Upper lobe of right lung (tissue), 1 donor: ENCODE data around the gene KLHL2. TPM values are rescaled to one million over a fixed set of nuclear protein-coding genes. Genes with fewer than 3 reads are reported as not detected.
"Not testable (repeated sequence)": the region's sequence is repeated elsewhere in the genome, so short reads cannot be mapped to it uniquely, and the experiment has no call there.

Experiments used
- ATAC-seq: fragments of 200-7000 bp; cut with Tn5 transposase; one replicate; pipeline ENCODE4 v1.9.1; 2020; ENCODE audit warnings: mild to moderate bottlenecking, moderate library complexity
- DNase-seq: peaks from one replicate; pipeline ENCODE4 v3.0.0-alpha.2; 2020
- H3K27ac ChIP-seq: fragments of 200-600 bp; one replicate; pipeline ENCODE4 v1.8.0; 2022
- H3K27me3 ChIP-seq: fragments of 200-600 bp; one replicate; pipeline ENCODE4 v1.8.0; 2022; ENCODE audit warnings: mild to moderate bottlenecking
- H3K36me3 ChIP-seq: fragments of 200-600 bp; one replicate; pipeline ENCODE4 v1.8.0; 2022
- H3K4me1 ChIP-seq: fragments of 200-600 bp; one replicate; pipeline ENCODE4 v1.8.0; 2022
- H3K4me3 ChIP-seq: fragments of 200-600 bp; one replicate; pipeline ENCODE4 v1.8.0; 2022; ENCODE audit warnings: mild to moderate bottlenecking
- H3K9me3 ChIP-seq: fragments of 200-600 bp; one replicate; pipeline ENCODE4 v1.8.0; 2022
- CTCF ChIP-seq: fragments of 200-600 bp; IDR thresholded peaks from one replicate; pipeline ENCODE4 v1.8.0; 2022; ENCODE audit warnings: antibody characterized with exemption
- intact Hi-C: fragments of 100-400 bp; cut with DNase I; formaldehyde crosslinking; loops from one replicate; pipeline ENCODE4 v1.11.0; 2022
- long read RNA-seq: library from polyadenylated mRNA; unstranded; transcript quantifications from one replicate; pipeline ENCODE4 v2.0.0, GENCODE V29; 2021
- total RNA-seq: library from RNA; stranded (reverse); fragmentation: NEBNext Ultra II Directional; extraction: Animal tissue kit (Norgen Biotek cat#: 25700); gene quantifications from one replicate; pipeline ENCODE4 v1.2.1, GENCODE V29; 2021
- donor health status: DM: no; HTN: yes; CAD: no; lungs with severe emphysema.

KLHL2 gene, protein sequence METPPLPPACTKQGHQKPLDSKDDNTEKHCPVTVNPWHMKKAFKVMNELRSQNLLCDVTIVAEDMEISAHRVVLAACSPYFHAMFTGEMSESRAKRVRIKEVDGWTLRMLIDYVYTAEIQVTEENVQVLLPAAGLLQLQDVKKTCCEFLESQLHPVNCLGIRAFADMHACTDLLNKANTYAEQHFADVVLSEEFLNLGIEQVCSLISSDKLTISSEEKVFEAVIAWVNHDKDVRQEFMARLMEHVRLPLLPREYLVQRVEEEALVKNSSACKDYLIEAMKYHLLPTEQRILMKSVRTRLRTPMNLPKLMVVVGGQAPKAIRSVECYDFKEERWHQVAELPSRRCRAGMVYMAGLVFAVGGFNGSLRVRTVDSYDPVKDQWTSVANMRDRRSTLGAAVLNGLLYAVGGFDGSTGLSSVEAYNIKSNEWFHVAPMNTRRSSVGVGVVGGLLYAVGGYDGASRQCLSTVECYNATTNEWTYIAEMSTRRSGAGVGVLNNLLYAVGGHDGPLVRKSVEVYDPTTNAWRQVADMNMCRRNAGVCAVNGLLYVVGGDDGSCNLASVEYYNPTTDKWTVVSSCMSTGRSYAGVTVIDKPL
- 44.3 TPM for total RNA-seq
- long read RNA-seq, transcript KLHL2-201 (15 exons, 3,134 nt): major isoform, 59 of 98 reads
- long read RNA-seq, partial matches to known transcripts: 11 of 98 reads
- long read RNA-seq, other reads (novel, unspliced or antisense): 28 of 98 reads

DNA sequence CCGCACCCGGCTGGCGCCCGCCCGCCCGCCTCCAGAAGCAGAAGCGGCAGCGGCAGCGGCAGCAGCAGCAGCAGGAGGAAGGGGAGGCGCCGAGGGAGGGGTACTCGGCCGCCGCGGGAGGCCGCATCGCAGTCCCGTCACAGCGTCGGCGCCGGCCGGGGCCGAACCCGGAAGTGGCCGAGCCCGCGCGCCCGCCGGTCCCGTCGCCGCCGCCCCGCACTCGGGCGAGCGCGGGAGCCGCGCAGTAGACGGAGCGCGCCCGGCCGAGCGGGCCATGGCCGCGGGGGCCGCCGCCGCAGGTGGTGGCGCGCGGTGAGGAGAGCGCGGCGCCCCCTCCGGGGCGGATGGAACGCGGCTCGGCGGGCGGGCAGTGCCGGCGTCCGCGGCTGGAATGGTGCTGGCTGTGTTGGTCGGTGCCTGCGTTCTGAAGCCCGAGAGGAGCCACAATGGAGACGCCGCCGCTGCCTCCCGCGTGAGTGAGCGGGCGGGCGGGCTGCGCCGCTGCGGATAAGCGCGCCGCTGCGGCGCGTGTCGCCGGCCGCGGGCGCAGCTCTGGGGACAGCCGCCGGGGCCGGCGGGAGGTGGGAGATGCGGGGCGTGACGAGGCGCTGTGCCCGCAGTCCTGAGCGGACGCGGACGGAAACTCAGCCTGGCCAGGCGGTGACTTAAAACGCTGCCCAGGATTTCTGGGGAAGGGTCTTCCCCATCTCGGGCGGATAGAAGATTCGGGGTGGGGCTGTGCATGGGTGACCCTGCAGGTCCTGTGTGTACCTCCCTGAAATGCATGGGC lies at the start of gene KLHL2:
KLHL2 (plus strand) TSS at position 131 of the 790 bp plus-strand sequence; CDS start at position 447, 316 bp downstream.
- ATAC-seq (peak; percentile 97), DNase-seq (peak; percentile 93)
- intact Hi-C loops: no loop called here
- peaks cover 20% of the 10 kb centered on the region for H3K4me1 ChIP-seq
- H3K4me3 ChIP-seq: peak within 1 kb of the TSS; percentile 82
- H3K27ac ChIP-seq: peak within 1 kb of the TSS; percentile 89
- no peaks in the 10 kb centered on the region for H3K36me3 ChIP-seq
- H3K9me3 ChIP-seq: no peaks in the 10 kb centered on the region
- H3K27me3 ChIP-seq: no peaks in the 10 kb centered on the region
- no peak for TF ChIP-seq CTCF

DNA sequence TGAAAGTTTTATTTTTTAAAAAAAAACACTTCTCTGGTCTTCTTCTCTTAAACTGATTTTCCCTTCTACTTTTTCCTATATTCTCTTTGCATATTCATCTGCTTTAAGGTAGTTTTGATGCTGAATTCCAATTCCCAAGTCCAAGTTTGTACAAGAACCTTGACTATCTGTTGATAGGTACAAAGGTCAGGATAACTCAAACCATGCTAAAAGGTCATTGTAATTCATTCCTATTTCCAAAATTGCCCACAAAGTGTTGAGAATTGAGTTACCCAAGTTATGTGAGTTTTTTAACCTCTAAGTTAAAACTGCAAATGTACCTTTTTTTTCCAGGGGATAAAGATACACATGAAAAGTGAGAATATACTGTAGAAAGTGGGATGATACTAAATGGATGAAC lies 48.6 kb upstream of the KLHL2 start:
- intact Hi-C loops: no loop called here
- Histone ChIP-seq H3K9me3 (no peaks in the 10 kb centered on the region), H3K27ac (no peak overlapping the region), H3K4me1 (no peaks in the 10 kb centered on the region), H3K27me3 (no peaks in the 10 kb centered on the region), H3K4me3 (no peak overlapping the region), H3K36me3 (no peaks in the 10 kb centered on the region)
- ATAC-seq (no peak), DNase-seq (no peak)
- TF ChIP-seq CTCF: no peak

DNA sequence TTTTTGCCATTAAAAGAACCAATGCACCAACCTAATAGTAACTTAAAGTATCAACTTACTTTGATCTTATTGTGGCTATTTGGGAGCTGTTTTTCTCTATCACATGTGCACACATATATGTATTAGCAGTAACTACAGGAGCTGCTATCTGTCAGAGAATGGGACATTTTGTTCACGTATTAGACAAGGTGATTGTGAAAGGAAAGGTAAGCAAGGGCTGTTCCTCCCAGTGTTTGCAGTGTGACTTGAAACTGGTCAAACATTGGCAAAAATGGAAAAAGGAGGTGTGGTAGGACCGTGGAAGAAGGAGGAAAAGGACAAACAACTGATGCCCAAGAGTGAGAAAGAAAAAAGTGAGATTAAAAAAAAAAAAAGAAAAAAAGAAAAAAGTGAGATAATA lies 43.1 kb upstream of the KLHL2 start:
- Histone ChIP-seq H3K9me3 (no peaks in the 10 kb centered on the region), H3K27ac (no peak overlapping the region), H3K4me3 (no peak overlapping the region), H3K27me3 (no peaks in the 10 kb centered on the region), H3K36me3 (no peaks in the 10 kb centered on the region), H3K4me1 (no peaks in the 10 kb centered on the region)
- TF ChIP-seq CTCF: no peak
- ATAC-seq (no peak), DNase-seq (no peak)
- intact Hi-C loops: no loop called here

DNA sequence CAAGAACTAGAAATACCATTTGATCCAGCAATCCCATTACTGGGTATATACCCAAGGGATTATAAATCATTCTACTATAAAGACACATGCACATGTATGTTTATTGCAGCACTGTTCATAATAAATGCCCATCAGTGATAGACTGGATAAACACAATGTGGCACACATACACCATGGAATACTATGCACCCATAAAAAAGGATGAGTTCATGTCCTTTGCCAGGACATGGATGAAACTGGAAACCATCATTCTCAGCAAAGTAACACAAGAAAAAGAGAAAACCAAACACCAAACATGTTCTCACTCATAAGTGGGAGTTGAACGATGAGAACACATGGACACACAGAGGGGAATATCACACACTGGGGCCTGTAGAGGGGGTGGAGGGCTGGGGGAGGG lies 40.5 kb upstream of the KLHL2 start:
- DNase-seq, H3K9me3 ChIP-seq, H3K27ac ChIP-seq, H3K27me3 ChIP-seq, H3K4me1 ChIP-seq, intact Hi-C loops, H3K36me3 ChIP-seq, ATAC-seq, H3K4me3 ChIP-seq: not testable (repeated sequence)

- Histone ChIP-seq H3K9me3 (no peaks in the 10 kb centered on the region), H3K36me3 (no peaks in the 10 kb centered on the region), H3K27ac (no peak overlapping the region), H3K27me3 (no peaks in the 10 kb centered on the region), H3K4me3 (no peak overlapping the region), H3K4me1 (no peaks in the 10 kb centered on the region)
- DNase-seq: no peak
- intact Hi-C loops: no loop called here
- TF ChIP-seq CTCF: no peak
- no peak for ATAC-seq
Measured at GRCh38 chr4:165167650-165168049, 39.7 kb upstream of the KLHL2 start.
